ENCODE measurements around the gene VILL.

The VILL gene

DNA sequence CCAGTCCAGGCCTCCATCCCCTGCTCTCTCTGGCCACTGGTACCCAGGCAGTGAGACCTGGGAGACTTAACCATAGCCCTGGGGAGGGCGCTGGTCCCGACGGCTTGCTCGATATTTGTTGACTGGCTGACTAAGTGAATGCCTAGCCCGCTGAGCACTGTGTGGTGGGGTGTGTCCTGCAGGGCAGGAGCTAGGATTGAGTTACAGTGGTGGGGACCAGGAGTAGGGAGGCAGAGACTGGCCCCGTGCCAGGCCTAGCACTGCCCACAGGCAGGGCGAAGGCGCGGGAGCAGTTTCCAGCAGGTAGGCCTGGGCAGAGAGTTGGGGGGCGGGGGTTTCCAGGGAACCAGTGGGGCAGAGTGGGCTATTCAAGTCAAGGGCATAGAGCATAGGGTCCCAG lies at the start of gene VILL:
Gene VILL, plus strand, starts transcription at position 260 of the 400 bp plus-strand sequence. CDS start 2,887 bp downstream, outside the sequence.
- in situ Hi-C loops (cut with MboI; ENCODE audit: low sequenced_read_pairs), result no loop called here

- in situ Hi-C loops (cut with MboI; ENCODE audit: low sequenced_read_pairs), result no loop called here
These were observed 48.7 kb upstream of the VILL start for GRCh38 chr3:37941608-37942508.

DNA sequence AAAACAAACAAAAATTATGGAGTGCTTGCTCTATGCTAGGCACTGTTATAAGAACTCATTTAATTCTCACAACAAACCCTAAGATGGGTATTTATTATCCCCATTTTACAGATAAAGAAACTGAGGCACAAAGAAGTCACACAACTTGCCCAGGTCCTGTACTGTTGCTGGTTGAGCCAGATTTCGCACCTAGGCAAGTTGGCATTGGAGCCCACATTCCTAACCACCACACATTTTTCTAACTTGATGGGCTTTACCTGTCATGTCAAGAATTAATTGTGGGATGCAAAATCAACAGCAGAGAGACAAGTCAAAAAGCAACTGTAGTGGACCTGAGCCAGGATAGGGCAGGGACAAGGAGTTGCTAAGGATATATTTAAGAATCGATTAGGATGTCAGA lies 47.9 kb upstream of the VILL start:
- in situ Hi-C loops (cut with MboI; ENCODE audit: low sequenced_read_pairs), result no loop called here

- in situ Hi-C loops (cut with MboI; ENCODE audit: low sequenced_read_pairs), result no loop called here
These were observed 47.5 kb upstream of the VILL start for GRCh38 chr3:37943126-37943525.

DNA sequence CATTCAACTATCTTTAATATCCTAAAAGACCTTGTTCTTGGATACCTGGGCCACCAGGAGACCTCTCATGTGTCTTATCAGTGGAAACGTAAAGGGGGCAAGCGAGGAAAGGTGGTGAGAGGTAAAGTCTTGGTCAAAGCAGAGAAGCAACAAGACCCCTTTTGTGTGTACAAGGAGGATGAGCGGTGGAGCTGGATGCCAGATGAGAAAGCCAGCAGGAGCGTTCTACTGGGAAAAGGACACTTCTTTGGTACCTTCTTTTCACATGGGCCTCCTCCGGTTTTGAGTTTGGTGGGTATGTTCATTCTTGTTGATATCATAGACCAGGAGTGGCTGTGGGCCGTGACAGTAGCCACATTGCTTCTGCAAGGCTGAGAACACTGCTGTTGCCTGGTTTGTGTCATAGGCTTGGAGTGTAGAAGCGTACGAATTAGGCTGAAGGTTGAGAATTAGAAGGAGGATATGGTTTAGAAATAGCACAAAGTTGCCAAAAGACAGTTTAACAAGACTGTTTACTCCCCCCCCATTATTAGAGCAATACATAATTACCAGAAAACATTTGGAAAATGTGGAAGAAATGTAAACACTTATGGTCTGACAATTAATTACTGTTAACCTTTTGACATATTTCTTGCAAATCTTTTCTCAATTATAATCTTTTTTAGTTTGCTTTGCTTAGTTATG lies 46.8 kb upstream of the VILL start:
- in situ Hi-C loops (cut with MboI; ENCODE audit: low sequenced_read_pairs), result no loop called here

DNA sequence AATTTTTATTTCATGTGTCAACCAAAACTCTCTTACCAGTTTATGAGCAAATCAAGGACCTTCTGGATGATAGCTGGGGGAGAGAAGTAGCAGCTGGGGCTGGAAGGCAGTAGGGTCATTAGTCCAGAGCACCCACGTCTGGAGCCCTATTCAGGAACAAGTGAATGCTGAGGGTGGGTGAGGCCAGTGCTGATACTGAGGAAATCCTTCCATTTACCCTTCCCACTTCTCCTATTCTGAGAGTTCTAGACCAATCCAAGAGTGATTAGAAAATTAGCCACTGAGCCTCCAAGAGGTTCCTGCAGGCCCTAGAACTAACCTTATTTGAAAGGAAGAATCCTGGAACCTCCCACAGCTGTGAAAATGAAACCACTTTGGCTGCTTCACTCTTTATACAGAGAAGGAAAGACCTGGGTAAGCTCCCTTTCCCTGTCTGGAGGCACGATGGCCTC lies 46.2 kb upstream of the VILL start:
- in situ Hi-C loops (cut with MboI; ENCODE audit: low sequenced_read_pairs), result no loop called here

- in situ Hi-C loops (cut with MboI; ENCODE audit: low sequenced_read_pairs), result no loop called here
These were observed 45.3 kb upstream of the VILL start for GRCh38 chr3:37945156-37945806.

DNA sequence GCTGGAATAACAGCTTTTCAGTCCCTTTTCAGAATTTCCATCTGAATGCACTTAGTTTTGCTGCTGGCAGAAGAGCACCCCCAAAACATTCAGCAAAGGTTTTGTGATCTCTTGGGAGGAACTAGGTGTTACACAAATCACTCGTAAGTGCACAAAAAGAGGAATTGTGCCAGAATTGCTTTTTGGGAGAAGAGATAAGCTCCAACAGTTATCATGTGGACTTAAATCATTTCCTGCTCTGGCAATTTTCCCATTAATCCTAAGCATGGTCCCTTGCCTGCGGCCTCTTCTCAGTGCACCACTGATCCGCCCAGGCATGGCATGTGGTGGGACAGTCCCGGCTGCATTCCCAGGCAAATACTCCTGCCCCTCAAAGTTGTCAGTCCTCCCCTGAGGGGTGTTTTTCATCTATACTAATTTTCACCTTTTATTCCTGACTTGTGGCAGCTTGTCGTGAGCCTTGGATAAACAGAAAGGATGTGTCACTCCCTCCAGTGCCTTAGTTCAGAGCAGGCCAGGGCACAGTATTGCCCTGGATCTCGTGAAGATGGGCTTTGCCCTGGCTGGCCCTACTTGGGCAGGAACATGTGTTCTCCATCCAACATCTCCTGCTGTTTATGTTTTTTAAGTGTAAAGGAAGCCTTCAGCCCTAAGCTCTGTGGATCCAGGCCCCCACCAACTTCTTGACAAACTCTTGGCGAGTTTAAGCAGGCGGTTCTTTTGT lies 44.6 kb upstream of the VILL start:
- in situ Hi-C loops (cut with MboI; ENCODE audit: low sequenced_read_pairs), result no loop called here

GRCh38 chr3:37946531-37946889 lies 44.1 kb upstream of the VILL start:
- in situ Hi-C loops (cut with MboI; ENCODE audit: low sequenced_read_pairs), result no loop called here

GRCh38 chr3:37949866-37950265 lies 40.7 kb upstream of the VILL start:
- in situ Hi-C loops (cut with MboI; ENCODE audit: low sequenced_read_pairs), result no loop called here

GRCh38 chr3:37952564-37952963 lies 38.0 kb upstream of the VILL start:
- in situ Hi-C loops (cut with MboI; ENCODE audit: low sequenced_read_pairs), result no loop called here

- in situ Hi-C loops (cut with MboI; ENCODE audit: low sequenced_read_pairs), result no loop called here
These were observed 37.4 kb upstream of the VILL start for GRCh38 chr3:37953226-37953625.

GRCh38 chr3:37953707-37954394 lies 36.7 kb upstream of the VILL start:
- in situ Hi-C loops (cut with MboI; ENCODE audit: low sequenced_read_pairs), result no loop called here

GRCh38 chr3:37954881-37955280 lies 35.7 kb upstream of the VILL start:
- in situ Hi-C loops (cut with MboI; ENCODE audit: low sequenced_read_pairs), result no loop called here

GRCh38 chr3:37955918-37956707 lies 34.5 kb upstream of the VILL start:
- in situ Hi-C loops (cut with MboI; ENCODE audit: low sequenced_read_pairs), result no loop called here

GRCh38 chr3:37956723-37957538 lies 33.7 kb upstream of the VILL start:
- in situ Hi-C loops (cut with MboI; ENCODE audit: low sequenced_read_pairs), result no loop called here

DNA sequence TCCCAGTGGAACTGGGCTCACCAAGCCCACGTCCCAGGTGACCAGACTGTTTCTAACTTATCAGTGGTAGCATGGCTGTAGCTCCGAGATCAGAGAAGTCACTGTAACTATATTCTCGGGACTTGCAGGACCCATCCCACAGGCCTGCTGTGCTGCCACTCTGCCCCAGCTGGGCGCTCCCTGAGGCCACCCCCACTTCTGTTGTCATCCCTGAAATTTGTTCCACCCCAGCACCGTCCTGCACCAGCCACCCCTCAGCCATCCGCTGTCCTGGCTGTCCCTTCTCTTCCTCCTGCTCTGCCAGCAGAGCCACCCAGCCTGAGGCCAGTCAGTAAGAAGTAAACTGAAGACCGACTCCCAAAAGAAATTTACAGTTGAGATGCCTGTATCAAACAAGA lies 33.0 kb upstream of the VILL start:
- in situ Hi-C loops (cut with MboI; ENCODE audit: low sequenced_read_pairs), result no loop called here

- in situ Hi-C loops (cut with MboI; ENCODE audit: low sequenced_read_pairs), result no loop called here
These were observed 28.8 kb upstream of the VILL start for GRCh38 chr3:37961622-37962431.
